Hepatocyte (in vitro differentiated cells): ENCODE results near the gene LMBR1L.

Experiments
- CTCF ChIP-seq: fragments of 200-600 bp; sonication (generic); IDR thresholded peaks from 2 replicates; pipeline ENCODE4 v1.5.1; 2016; ENCODE audit warnings: antibody characterized with exemption, mild to moderate bottlenecking; ENCODE audit not compliant: poor library complexity
- EZH2 ChIP-seq: fragments of 200-600 bp; sonication (generic); IDR thresholded peaks from 2 replicates; pipeline ENCODE4 v1.6.1; 2016; ENCODE audit warnings: antibody characterized with exemption, mild to moderate bottlenecking, borderline replicate concordance
- EZH2phosphoT487 ChIP-seq: fragments of 200-600 bp; sonication (generic); IDR thresholded peaks from one replicate; pipeline ENCODE4 v1.6.1; 2018; ENCODE audit warnings: antibody characterized with exemption, mild to moderate bottlenecking, low read depth, moderate library complexity; ENCODE audit not compliant: unreplicated experiment, severe bottlenecking

GRCh38 chr12:49110464-49111155 is at the start of gene LMBR1L:
- TF ChIP-seq CTCF, result peak; percentile 30
- TF ChIP-seq EZH2phosphoT487, result no peak
- TF ChIP-seq EZH2, result no peak
